GM13977 (cell line): ENCODE data around the gene MAB21L4.

Experiments used
- DNase-seq: peaks from one replicate; pipeline ENCODE4 v3.0.0; 2012; ENCODE audit warnings: low spot score
- CTCF ChIP-seq: IDR thresholded peaks from 2 replicates; pipeline ENCODE4 v1.5.1; 2012; ENCODE audit warnings: mild to moderate bottlenecking, control low read depth; ENCODE audit not compliant: insufficient read depth; ENCODE audit errors: extremely low read depth, missing control alignments
- in situ Hi-C: fragments of 300-500 bp; cut with MboI; formaldehyde crosslinking; loops from one replicate; pipeline ENCODE4 v1.12.0; 2022; ENCODE audit warnings: low sequenced_read_pairs, low pct_unique_long_range_greater_than_20kb, mixed read lengths, inconsistent platforms; ENCODE audit not compliant: unreplicated experiment

The MAB21L4 gene

DNA sequence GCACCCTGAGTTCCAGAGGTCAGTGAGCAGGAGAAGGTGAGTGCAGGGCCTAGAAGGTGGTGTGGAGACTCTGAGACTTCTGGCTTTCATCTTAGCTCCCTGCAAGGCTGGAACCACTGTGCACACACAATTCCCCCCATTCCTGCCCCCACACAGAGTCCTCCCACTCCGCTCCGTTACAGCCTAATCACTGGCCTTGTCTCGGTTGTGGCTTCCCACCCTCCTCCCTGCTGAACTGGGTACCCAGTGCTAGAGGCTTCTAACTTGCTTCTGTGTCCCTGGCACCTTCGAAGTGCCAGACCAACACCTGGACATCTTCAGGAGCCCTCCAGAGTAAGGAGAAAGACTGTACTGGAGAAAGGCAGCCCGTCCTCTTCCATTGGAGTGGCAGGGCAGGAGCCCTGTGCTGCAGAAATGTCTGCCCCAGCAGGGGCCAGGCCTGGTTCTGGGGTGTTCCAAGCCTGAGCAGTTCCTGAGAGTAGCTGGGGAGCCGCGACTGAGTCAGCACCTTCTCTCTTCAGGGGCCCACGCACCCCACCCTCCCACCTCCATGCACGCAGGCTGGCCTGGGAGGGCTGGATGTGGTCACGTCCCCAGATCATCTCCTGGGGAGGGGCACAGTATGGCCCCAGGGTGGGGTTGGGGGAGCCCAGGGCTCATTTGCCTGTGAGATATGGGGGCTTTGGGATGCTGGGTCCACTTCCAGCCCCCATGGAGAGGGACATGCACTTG is 33.6 kb upstream of the MAB21L4 start:
- TF ChIP-seq CTCF = no peak
- no peak for DNase-seq

GRCh38 chr2:240928476-240929363 is 32.8 kb upstream of the MAB21L4 start:
- in situ Hi-C loops = no loop called here
- no peak for DNase-seq
- no peak for TF ChIP-seq CTCF

More for the DNA sequence above, 33.6 kb upstream of the MAB21L4 start:
- in situ Hi-C loops = no loop called here

GRCh38 chr2:240927390-240927781 is 31.4 kb upstream of the MAB21L4 start:
- DNase-seq = no peak
- TF ChIP-seq CTCF = no peak
- in situ Hi-C loops = no loop called here

GRCh38 chr2:240926516-240927389 is 30.8 kb upstream of the MAB21L4 start:
- no peak for TF ChIP-seq CTCF
- no peak for DNase-seq
- in situ Hi-C loops = no loop called here

- no peak for DNase-seq
- no peak for TF ChIP-seq CTCF
- in situ Hi-C loops = no loop called here
These were observed 29.9 kb upstream of the MAB21L4 start for GRCh38 chr2:240925568-240926515.
